Measurements from ENCODE around the gene DPF3.

Gene DPF3

DNA sequence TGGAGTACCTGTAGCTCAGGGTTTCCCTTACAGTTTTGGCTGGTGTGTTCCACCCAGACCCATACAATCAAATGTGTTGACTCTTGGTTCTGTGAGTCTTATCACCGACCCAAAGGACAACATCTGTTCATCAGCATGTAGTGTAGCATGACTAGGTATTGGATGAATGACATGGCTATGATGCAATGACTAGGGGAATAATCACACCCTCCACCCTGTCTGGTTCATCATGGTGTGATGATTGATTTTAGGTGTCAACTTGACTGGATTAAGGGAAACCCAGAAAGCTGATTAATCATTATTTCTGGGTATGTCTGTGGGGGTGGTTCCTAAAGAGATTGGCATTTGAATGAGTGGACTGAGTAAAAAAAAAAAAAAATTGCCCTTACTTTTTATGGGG, 311.3 kb downstream of the DPF3 start:
- DNase-seq, result no peak

DNA sequence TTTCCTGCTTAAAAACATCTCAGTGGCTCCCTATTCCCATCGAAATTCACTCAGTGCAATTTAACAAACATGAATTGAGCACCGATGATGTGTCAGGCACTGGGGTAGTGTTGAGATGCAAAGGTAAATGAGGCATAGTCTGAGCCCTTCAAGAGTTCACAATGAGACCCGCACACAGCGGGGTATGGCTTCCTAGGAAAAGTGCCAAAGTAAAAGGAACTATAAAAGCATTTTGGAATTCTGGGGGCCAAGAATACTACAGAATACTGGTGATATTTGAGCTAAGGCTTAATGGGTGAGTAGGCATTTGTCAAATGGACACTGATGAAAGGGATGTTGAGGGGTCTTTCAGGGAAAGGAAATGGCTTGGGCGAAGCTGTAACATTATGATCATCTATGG, 315.4 kb downstream of the DPF3 start:
- no peak for DNase-seq

DNA sequence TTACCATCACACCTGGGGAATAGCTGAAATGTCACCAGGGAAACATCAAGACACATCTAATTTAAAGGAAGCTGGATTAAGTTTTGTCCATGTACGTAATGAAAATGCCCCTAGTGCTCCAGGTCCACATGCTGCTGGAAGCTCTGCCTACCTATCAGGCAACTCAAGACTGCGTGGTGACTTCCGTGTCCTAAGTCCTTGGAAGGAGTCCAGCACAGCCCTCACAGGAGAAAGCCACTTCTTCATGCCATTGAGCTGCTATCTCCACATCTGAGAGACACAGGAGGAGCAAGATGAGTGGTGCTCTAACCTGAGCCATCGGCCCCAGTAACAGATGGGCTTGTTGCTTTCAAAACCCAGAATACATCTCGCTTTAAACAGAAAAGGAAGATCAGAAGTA, 316.4 kb downstream of the DPF3 start:
- no peak for DNase-seq

DNA sequence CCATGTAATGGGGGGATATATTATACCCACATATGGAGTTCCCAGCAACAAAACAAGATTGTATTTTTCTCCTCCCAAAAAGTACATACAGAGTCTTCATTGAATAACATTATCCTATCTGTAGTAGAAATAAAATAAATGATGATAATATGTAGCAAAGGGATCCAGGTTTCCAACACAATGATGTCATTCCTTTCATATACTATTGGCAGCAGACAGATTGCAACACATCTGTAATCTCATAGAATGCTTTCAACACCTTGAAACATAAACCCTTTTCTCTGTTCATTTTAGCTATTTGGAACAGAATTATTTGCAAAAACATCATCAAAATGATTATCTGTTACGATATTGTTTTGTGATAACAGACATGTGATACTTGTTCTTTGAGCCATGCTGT, 317.6 kb downstream of the DPF3 start:
- no peak for DNase-seq

DNA sequence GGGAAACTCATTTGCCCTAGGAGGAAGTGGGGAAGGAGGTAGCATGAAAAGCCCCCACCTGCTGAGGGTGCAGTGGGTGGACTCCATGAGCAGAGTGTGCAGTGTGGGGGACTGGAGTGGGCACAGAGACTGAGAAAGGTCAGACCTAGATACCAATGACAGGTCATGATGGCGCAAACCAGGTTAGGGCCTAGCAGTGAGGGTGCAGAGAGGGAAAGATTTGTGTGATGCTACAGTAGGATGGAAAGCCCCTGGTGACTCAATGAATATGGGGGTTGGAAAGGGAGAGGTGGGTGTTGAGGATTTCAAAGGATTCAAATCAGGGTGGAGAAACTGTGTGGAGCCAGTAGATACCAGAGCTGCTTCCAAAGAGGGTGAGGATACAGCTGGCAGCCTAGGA, 319.2 kb downstream of the DPF3 start:
- no peak for DNase-seq

DNA sequence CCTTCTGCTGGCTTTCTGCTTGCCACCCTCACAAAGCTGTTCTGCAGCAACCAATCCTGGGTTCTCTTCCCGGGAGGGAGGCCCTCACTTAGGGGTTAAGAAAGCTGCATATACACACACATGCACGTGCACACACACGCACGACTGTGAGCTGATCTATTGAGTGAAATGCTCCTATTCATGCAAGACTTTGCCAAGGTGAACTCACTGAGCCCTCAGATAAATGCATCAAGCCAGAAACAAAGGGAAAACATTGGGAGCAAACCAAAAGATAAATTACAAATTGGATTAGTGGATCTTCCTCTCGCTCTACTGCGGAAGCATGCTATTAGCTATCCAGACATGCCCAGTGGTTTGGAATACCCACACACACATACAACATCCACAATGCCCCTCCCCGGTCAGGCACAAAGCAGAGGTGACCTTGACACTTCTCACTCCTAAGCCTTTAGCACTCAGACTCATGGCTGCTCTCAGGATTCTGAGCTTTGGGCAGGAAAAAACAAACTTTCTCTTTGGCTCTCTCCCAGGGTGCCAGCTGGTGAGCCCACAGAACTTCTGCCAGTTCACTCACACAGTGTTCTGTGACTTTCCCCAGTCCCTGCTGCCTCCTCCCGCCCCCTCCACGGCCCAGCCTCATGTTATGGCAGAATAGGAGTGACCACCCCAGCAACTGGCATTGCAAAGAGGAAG, 320.0 kb downstream of the DPF3 start:
- DNase-seq, result no peak
